ENCODE data around the gene TCL1B.

Gene TCL1B

DNA sequence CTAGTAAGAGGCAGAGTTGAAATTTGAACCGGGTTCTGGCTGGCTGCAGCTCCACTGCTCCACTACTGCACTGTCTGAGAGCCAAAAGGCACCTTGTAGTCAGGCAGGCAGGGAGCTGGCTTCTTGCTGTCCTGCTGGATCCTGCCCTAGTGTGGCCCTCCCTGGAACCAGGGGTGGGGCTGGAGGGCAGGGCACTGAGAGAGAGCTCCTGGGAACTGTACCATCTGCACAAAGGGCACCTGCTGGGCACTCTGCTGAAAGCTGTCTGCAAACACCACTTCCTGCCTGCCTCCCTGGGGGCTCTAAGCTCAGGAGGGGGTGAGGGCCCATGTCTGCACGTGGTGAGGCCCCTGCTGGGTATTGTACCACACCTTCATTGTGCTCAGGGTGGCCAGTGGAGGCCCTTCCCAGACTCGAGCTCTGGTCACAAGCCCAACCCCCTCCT is 19.0 kb upstream of the TCL1B start:
- Histone ChIP-seq H3K79me2 (ENCODE audit: control insufficient read depth, insufficient read depth, low read length, unreplicated experiment) (no peaks in the 10 kb centered on the region), H3K27me3 (ENCODE audit: insufficient read depth, low read length) (peaks cover 30% of the 10 kb centered on the region), H3K4me1 (ENCODE audit: control insufficient read depth, insufficient read depth, low read length, unreplicated experiment) (no peaks in the 10 kb centered on the region), H2AFZ (ENCODE audit: low read length, unreplicated experiment) (no peak overlapping the region), H3K4me3 (ENCODE audit: low read depth, low read length) (no peak overlapping the region), H3K27ac (ENCODE audit: low read depth, low read length) (no peak overlapping the region), H3K36me3 (ENCODE audit: insufficient read depth, low read length) (no peaks in the 10 kb centered on the region)

DNA sequence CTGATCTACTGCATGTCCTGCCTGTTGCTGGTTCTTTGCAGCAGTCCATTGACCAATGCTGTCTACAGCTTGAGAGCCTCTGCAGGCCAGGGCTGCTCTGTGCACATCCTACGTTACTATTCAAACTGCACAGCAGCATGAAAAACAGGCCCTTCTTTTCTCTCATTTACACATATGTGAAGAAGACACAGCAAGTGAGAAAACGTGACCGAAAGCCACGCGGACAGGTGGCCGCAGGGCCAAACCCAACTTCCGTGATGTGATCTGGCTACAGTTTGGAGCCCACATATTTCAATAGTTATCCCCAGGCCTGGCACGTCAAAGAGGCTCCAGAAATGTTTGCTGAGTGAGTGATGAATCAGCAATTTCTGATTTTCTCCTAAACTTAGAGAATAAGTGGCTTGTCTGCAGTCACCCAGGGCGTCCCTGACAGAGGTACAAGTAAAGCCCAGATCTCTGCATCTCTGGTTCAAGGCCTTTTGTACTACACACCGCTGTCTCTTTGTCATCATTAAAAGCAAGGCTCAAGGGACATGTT is 17.9 kb upstream of the TCL1B start:
- peaks cover 34% of the 10 kb centered on the region for H3K27me3 ChIP-seq (ENCODE audit: insufficient read depth, low read length)
- H2AFZ ChIP-seq (ENCODE audit: low read length, unreplicated experiment) = no peak overlapping the region
- no peaks in the 10 kb centered on the region for H3K36me3 ChIP-seq (ENCODE audit: insufficient read depth, low read length)
- H3K4me3 ChIP-seq (ENCODE audit: low read depth, low read length) = no peak overlapping the region
- H3K79me2 ChIP-seq (ENCODE audit: control insufficient read depth, insufficient read depth, low read length, unreplicated experiment) = no peaks in the 10 kb centered on the region
- no peak overlapping the region for H3K27ac ChIP-seq (ENCODE audit: low read depth, low read length)
- H3K4me1 ChIP-seq (ENCODE audit: control insufficient read depth, insufficient read depth, low read length, unreplicated experiment) = no peaks in the 10 kb centered on the region

DNA sequence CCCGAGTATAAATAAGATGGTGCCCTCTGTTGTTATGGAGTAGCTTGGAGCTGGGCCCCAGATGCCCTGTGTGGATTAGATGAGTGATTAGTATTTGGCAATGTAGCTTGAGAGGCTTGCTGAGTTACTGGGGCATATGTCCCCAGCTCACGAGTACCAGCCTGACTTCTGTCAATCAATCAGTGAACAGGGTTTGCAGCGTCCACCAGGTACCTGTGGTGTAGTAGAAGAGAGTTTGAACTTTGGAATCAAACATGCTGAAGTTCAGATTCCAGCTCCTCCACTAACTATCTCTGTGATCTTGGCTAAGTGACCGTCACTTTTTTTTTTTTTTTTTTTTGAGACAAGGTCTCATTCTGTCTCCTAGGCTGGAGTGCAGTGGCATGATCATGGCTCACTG is 11.6 kb upstream of the TCL1B start:
- H3K27ac ChIP-seq (ENCODE audit: low read depth, low read length) = no peak overlapping the region
- peaks cover 27% of the 10 kb centered on the region for H3K27me3 ChIP-seq (ENCODE audit: insufficient read depth, low read length)
- H3K36me3 ChIP-seq (ENCODE audit: insufficient read depth, low read length) = no peaks in the 10 kb centered on the region
- H2AFZ ChIP-seq (ENCODE audit: low read length, unreplicated experiment) = no peak overlapping the region
- no peaks in the 10 kb centered on the region for H3K4me1 ChIP-seq (ENCODE audit: control insufficient read depth, insufficient read depth, low read length, unreplicated experiment)
- no peaks in the 10 kb centered on the region for H3K79me2 ChIP-seq (ENCODE audit: control insufficient read depth, insufficient read depth, low read length, unreplicated experiment)
- H3K4me3 ChIP-seq (ENCODE audit: low read depth, low read length) = no peak overlapping the region

DNA sequence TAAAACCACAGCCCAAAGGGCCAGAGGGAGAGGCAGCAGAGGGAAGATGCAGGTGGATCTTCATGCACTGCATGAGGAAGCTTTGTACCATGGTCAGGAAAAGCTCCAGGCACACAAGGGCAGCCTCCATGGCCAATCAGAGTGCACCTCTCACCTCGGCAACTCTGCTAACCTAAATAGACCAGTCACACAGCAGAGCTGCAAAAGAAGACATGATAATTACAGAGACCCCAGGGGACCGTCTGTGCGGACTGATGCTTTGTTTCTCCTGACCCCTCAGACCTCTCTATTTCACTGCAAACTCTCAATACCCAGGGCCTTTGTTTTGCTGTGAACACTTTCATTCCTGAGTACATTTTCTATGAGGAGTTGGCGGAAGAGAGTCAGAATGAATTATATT is 10.7 kb upstream of the TCL1B start:
- Histone ChIP-seq H3K36me3 (ENCODE audit: insufficient read depth, low read length) (no peaks in the 10 kb centered on the region), H3K27ac (ENCODE audit: low read depth, low read length) (no peak overlapping the region), H3K4me1 (ENCODE audit: control insufficient read depth, insufficient read depth, low read length, unreplicated experiment) (no peaks in the 10 kb centered on the region), H3K27me3 (ENCODE audit: insufficient read depth, low read length) (peaks cover 19% of the 10 kb centered on the region), H3K79me2 (ENCODE audit: control insufficient read depth, insufficient read depth, low read length, unreplicated experiment) (no peaks in the 10 kb centered on the region), H3K4me3 (ENCODE audit: low read depth, low read length) (no peak overlapping the region), H2AFZ (ENCODE audit: low read length, unreplicated experiment) (no peak overlapping the region)

DNA sequence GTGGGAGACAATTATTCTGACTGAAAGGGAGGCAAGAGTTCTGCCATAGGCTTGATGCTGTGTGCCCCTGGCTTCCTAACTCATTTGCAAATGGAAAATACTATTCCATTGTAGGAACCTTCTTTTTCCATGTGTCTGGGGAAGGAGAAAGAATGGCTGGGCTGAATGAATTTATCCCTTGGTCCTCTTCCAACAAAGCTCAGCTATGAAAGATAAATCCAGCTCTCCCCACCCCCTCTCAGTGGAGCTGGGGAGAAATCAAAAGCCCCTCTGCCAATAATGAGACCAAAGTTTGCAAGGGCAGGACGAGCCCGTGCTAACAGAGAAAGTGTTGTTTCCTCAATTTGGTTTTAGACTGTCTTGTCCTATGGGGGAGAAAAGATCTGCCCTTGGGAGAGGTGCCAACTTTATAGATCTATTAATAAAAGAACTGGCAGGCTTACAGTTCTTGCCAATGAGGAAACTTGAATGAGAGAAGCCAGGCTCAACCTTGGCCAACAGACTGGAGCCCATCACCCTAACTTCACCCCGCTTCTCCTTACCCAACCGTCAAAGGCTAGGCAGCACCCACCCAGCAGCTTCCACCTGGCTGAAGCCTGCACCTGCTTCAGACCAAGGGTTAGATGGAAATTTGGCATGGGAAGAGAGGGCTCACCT is 8.9 kb upstream of the TCL1B start:
- no peak overlapping the region for H3K4me3 ChIP-seq (ENCODE audit: low read depth, low read length)
- H3K79me2 ChIP-seq (ENCODE audit: control insufficient read depth, insufficient read depth, low read length, unreplicated experiment) = no peaks in the 10 kb centered on the region
- no peaks in the 10 kb centered on the region for H3K36me3 ChIP-seq (ENCODE audit: insufficient read depth, low read length)
- H3K4me1 ChIP-seq (ENCODE audit: control insufficient read depth, insufficient read depth, low read length, unreplicated experiment) = no peaks in the 10 kb centered on the region
- H3K27me3 ChIP-seq (ENCODE audit: insufficient read depth, low read length) = peaks cover 3% of the 10 kb centered on the region; the same call in 1 of the 2 replicates
- no peak overlapping the region for H2AFZ ChIP-seq (ENCODE audit: low read length, unreplicated experiment)
- H3K27ac ChIP-seq (ENCODE audit: low read depth, low read length) = no peak overlapping the region

DNA sequence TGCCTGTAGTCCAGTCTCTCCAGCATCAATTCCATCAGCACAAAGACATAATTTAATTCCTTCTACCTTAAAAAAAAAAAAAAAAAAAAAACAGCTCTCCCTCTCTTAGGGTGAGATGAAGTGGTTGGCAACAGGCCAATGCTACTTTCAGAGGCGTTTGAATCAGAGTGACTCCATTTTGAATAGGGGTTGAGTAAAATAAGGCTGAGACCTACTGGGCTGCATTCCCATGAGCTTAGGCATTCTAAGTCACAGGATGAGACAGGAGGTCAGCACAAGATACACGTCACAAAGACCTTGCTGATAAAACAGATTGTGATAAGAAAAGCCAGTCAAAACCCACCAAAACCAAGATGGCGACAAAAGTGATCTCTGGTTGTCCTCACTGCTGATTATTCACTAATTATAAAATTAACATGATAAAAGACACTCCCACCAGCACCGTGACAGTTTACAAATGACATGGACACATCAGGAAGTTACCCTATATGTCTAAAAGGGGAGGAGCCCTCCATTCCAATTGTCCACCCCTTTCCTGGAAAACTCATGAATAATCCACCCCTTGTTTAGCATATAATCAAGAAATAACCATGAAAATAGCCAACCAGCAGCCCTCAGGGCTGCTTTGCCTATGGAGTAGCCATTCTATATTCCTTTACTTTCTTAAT is 6.9 kb upstream of the TCL1B start:
- Histone ChIP-seq H3K27me3 (ENCODE audit: insufficient read depth, low read length) (no peaks in the 10 kb centered on the region), H2AFZ (ENCODE audit: low read length, unreplicated experiment) (no peak overlapping the region), H3K79me2 (ENCODE audit: control insufficient read depth, insufficient read depth, low read length, unreplicated experiment) (no peaks in the 10 kb centered on the region), H3K36me3 (ENCODE audit: insufficient read depth, low read length) (no peaks in the 10 kb centered on the region), H3K4me1 (ENCODE audit: control insufficient read depth, insufficient read depth, low read length, unreplicated experiment) (no peaks in the 10 kb centered on the region), H3K4me3 (ENCODE audit: low read depth, low read length) (no peak overlapping the region), H3K27ac (ENCODE audit: low read depth, low read length) (no peak overlapping the region)

DNA sequence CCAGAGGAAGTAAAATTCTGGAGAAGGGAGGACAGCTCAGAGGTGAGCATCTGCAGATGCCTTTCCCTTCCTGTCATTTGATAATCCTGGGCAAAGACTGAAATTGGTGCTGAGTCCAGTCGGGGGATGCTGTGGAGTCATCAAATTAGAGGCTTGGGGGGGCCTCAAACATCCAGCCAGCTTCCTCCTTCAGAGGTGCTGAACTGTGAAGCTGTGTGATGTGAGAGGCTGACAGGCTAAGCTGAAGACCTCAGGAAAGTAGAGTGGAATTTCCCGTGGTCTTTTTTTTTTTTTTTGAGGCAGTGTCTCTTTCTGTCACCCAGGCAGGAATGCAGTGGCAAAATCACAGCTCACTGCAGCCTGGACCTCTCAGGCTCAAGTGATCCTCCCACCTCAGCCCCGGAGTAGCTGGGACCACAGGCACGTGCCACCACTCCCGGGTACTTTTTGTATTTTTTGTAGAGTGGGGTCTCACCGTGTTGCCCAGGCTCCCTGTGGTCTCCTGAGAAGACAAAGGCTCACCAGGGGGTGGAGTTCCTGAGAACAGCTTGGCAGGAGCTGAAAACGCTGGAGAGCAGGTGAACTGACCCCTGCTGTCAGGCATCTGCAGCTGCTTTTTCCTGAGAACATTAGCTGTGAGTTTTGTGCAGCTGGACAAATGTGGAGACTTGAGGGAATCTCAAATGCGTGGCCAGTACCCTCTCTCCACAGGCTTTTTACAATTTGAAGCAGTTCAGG is 6.1 kb upstream of the TCL1B start:
- Histone ChIP-seq H3K79me2 (ENCODE audit: control insufficient read depth, insufficient read depth, low read length, unreplicated experiment) (no peaks in the 10 kb centered on the region), H2AFZ (ENCODE audit: low read length, unreplicated experiment) (no peak overlapping the region), H3K36me3 (ENCODE audit: insufficient read depth, low read length) (no peaks in the 10 kb centered on the region), H3K4me3 (ENCODE audit: low read depth, low read length) (no peak overlapping the region), H3K27ac (ENCODE audit: low read depth, low read length) (no peak overlapping the region), H3K27me3 (ENCODE audit: insufficient read depth, low read length) (no peaks in the 10 kb centered on the region), H3K4me1 (ENCODE audit: control insufficient read depth, insufficient read depth, low read length, unreplicated experiment) (no peaks in the 10 kb centered on the region)

DNA sequence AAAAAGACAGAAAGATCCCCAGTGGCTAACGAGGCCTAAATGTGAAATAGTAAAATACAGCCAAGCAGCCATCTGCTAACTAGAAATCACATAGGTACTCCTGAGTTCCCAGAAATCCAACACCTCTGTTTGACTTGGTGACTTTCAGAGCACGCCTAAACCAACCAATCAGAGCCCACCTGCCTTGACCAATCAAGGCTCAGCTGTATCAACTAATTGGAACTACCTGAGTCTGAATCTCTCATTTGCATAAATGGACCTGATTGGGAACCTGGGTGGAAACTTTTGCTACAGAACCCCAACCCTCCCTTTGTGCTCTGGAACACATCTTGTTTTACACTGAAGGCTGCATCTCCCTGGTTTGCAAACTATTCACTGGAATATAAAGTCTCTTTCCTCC is 5.1 kb upstream of the TCL1B start:
- Histone ChIP-seq H3K27ac (ENCODE audit: low read depth, low read length) (no peak overlapping the region), H3K27me3 (ENCODE audit: insufficient read depth, low read length) (no peaks in the 10 kb centered on the region), H3K36me3 (ENCODE audit: insufficient read depth, low read length) (no peaks in the 10 kb centered on the region), H3K4me1 (ENCODE audit: control insufficient read depth, insufficient read depth, low read length, unreplicated experiment) (no peaks in the 10 kb centered on the region), H2AFZ (ENCODE audit: low read length, unreplicated experiment) (no peak overlapping the region), H3K79me2 (ENCODE audit: control insufficient read depth, insufficient read depth, low read length, unreplicated experiment) (no peaks in the 10 kb centered on the region), H3K4me3 (ENCODE audit: low read depth, low read length) (no peak overlapping the region)

DNA sequence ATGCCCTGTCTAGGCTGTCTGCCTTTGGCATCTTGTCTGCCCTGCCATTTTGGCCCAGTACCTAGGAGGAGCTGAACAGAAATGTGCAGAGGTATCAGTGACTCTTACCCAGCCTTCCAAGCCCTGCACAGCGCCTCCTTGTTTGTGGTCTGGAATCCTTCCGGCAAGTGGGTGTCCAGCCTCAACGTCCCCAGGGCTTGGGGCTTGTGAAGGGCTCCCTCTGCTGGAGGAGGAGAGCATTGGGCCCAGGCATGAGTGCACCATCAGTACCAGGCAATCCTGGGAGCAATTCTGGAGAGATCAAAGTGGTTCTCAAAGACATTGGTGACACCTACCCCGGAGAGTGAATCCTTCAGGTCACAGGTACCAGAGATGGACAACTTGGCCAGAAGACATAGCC is 2.4 kb upstream of the TCL1B start:
- H3K4me3 ChIP-seq (ENCODE audit: low read depth, low read length) = no peak overlapping the region
- H3K4me1 ChIP-seq (ENCODE audit: control insufficient read depth, insufficient read depth, low read length, unreplicated experiment) = no peaks in the 10 kb centered on the region
- H2AFZ ChIP-seq (ENCODE audit: low read length, unreplicated experiment) = no peak overlapping the region
- no peaks in the 10 kb centered on the region for H3K79me2 ChIP-seq (ENCODE audit: control insufficient read depth, insufficient read depth, low read length, unreplicated experiment)
- H3K27me3 ChIP-seq (ENCODE audit: insufficient read depth, low read length) = no peaks in the 10 kb centered on the region
- H3K27ac ChIP-seq (ENCODE audit: low read depth, low read length) = no peak overlapping the region
- no peaks in the 10 kb centered on the region for H3K36me3 ChIP-seq (ENCODE audit: insufficient read depth, low read length)

DNA sequence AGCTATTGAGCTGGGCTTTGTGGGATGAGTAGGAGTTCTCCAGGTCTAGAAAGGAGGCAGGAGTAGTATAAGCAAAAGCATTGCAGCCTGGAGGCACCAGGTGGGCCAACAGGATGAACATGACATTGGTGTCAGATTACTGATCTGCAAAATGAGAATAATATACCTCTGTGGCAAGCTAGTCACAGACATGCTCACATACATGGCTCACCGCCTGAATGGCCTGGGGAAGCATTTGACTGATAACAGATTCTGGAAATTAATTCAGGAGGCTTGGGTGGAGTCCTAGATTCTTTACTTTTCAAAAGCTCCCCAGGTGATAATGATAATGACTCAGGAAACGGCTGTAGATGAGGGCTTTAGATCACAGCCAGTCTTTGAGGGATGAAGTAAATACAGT is 709 bp downstream of the TCL1B start:
- Histone ChIP-seq H3K4me3 (ENCODE audit: low read depth, low read length) (no peak overlapping the region), H2AFZ (ENCODE audit: low read length, unreplicated experiment) (no peak overlapping the region), H3K36me3 (ENCODE audit: insufficient read depth, low read length) (no peaks in the 10 kb centered on the region), H3K27ac (ENCODE audit: low read depth, low read length) (no peak overlapping the region), H3K27me3 (ENCODE audit: insufficient read depth, low read length) (no peaks in the 10 kb centered on the region), H3K4me1 (ENCODE audit: control insufficient read depth, insufficient read depth, low read length, unreplicated experiment) (no peaks in the 10 kb centered on the region), H3K79me2 (ENCODE audit: control insufficient read depth, insufficient read depth, low read length, unreplicated experiment) (no peaks in the 10 kb centered on the region)
